ENCODE results near the gene URB2. TPM values are rescaled to one million over a fixed set of nuclear protein-coding genes. Genes with fewer than 3 reads are reported as not detected.

The URB2 gene
- total RNA-seq, 1 donor from 2014 or later: 10.3 TPM

DNA sequence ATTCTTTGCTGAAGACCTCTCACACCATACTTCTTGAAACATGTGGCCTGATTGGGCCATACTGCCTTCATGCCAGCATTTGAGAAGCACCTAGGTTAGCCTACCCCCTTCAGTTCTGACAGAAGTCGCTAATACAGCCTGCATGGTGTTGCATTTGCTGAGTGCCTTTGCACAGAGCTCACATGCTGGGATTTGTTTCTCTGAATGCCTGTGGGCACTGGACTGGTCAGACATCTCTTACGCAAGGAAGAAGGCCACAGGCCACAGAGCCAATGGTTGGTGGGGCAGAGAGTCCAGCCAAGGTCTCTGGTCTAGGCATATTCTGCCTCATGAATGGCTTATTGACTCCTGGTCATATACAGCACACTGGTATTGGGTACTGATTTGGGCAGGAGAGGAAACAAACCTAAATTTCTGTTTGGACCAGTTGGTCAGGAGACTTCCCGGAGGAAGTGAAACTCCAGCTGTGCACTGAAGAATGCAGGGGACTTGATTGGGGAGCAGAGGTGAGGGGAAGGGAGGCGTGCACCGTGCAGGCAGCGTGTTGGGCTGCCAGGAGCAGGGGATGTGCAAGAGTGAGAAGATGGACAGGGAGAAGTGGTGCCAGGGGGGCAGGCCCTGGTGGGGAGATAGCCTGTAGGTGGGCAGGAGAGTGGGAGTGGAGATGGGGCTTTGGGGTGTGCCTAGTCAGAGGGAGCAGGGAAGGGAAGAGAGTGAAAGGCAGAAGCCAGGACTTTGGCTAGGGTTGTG is 18.1 kb downstream of the URB2 start:
- DNase-seq (ENCODE audit: extremely low read depth, low read depth, low spot score): no peak

DNA sequence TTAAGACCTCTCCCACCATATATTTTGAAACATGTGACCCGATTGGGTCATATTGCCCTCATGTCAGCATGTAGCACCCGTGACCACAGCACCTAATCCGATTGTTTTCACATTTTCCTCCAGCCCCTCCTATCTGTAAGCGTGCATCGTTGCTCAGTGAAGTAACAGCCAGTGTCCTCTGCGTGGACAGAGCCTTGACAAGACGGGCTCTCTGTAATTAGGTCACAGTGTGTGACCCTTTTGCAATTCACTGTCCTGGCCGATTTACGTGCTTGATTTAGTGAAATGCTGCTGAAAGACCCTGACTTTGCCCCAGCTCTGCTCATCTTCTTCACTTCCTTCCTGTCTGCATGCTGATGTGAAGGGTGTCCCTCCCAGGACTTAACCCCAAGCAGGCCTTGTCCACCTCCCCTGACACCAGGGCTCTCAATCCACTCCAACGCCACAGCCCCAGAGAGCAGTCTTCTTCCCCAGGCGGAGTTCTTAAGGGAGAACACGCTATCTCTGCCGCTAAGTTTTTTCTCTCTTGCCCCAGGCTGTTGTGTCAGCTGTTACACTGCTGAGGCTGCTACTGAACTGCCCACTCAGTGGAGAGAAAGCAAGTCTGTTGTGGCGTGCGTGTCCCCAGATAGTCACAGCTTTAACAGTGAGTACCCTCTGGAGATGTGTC is 19.4 kb downstream of the URB2 start:
- no peak for DNase-seq (ENCODE audit: extremely low read depth, low read depth, low spot score)

DNA sequence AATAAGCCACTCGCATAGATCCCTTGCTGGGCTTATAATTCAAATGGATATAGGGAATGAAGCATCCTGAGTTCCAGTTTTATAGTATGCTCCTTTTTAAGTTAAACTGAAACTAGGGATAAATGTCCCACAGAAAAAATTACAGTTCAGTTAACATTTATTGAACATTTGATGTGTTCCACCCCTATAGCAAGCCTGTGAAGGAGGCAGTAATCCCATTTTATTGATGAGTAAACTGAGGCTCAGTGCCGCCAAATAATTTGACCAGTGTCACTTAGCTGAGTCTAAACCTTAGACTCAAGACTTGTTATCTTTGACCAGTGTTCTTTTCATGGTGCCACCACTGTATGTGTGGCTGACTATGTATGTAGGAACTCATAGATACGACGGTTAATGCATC is 22.4 kb downstream of the URB2 start:
- DNase-seq (ENCODE audit: extremely low read depth, low read depth, low spot score): no peak

DNA sequence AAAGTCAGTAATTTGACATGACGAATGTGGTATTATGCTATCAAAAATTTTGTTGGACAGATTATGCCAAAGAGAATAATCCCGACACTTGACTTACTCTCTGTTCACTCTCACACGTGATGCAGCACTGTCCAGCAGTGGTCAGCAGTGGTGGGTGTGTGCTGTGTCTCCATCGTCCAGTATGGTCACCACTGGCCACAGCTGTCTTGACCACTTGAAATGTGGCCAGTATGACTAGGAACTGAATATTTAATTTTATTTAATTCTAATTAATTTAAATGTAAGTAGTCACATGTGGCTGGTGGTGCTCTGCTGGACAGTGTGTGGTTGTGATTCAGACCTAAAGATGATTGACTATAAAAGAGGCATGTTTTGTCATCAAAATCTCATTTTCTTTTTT is 24.0 kb downstream of the URB2 start:
- DNase-seq (ENCODE audit: extremely low read depth, low read depth, low spot score): no peak

DNA sequence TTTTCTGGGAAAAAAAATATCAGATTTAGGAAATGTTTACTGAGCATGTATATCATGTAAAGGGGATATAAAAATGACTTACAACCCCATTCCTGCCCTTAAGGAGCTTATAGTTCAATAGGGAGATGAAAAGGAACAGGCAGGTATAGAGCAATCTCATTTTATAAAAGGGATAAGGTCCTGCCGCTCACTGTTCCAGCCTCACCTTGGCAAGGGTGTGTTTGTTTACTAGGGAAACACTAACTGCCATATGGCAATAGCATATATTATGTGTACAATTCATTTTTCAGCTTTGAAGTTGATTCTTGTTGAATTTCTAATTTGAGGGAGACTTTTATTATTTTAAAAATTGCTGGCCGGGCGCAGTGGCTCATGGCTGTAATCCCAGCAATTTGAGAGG is 25.5 kb downstream of the URB2 start:
- no peak for DNase-seq (ENCODE audit: extremely low read depth, low read depth, low spot score)

DNA sequence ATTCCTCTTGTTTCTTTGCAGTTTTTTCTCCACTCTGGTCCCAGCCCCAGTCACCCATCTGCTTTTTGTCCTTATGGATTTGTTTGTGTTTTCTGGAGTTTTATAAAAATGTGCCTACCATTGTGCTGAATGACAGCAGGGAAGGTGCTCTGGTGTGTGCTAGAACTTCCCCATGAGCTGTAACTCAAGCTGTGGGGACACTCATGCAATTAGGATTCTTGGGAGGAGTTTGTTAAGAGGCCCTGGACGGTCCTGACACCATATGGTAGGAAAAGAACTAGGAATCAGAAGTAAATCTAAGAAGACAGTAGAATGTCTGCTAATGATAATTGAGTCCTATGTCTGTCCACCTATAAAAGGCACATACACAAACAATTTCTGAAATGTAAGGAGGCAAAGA is 27.4 kb downstream of the URB2 start:
- no peak for DNase-seq (ENCODE audit: extremely low read depth, low read depth, low spot score)

DNA sequence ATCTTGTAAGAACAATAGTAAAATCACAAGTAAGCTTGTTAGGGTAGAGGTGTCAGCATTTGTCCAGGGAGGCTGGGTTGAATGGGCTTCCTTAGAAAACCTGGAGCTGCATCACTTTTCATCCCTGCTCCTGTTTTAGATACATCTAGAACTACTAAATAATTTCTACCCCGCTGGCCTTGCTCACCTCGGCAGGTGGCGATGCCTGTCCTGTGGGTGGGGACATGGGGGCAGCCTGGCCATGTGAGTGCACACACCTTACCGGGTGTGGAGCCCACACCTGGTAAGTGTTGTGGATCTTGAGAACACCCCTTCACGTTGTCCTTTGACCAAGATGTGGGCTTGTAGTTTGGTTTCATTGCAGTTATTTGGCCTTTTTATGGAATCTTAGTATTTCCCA is 29.7 kb downstream of the URB2 start:
- no peak for DNase-seq (ENCODE audit: extremely low read depth, low read depth, low spot score)

DNA sequence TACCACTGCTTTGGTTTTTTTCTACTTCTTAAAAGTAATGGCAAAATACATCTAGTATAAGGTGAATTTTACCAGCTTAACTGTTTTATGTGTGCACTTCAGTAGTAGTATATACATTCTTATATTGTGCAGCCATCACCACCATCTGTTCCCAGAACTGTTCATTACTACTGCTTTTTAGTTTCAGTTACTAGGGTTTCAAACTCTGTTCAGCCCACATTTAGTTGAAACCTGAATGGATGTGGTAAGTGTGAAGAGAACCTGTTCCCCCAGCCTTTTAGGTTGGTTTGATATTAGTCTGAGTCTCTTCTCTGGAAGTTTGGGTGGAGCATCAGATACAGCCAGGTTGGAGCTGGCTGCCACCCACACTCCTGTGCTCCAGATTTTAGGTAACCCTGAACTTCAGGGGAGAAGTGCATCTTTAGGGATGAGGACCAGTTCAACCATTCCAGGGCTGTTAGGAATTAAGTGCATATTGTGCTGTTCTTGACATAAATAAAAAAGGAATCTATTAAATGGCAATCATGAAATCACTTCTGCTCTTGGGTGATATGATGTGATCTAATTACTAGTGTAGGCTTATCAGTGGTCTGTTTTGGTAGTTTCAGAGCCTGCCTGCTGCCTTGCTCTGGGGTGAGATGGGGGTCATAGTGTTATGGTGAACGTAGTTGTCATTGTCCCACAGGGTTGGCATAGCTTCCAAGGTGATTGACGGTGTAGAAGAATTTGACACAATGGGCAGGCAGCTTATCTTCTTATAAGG is 32.1 kb downstream of the URB2 start:
- DNase-seq (ENCODE audit: extremely low read depth, low read depth, low spot score): no peak

DNA sequence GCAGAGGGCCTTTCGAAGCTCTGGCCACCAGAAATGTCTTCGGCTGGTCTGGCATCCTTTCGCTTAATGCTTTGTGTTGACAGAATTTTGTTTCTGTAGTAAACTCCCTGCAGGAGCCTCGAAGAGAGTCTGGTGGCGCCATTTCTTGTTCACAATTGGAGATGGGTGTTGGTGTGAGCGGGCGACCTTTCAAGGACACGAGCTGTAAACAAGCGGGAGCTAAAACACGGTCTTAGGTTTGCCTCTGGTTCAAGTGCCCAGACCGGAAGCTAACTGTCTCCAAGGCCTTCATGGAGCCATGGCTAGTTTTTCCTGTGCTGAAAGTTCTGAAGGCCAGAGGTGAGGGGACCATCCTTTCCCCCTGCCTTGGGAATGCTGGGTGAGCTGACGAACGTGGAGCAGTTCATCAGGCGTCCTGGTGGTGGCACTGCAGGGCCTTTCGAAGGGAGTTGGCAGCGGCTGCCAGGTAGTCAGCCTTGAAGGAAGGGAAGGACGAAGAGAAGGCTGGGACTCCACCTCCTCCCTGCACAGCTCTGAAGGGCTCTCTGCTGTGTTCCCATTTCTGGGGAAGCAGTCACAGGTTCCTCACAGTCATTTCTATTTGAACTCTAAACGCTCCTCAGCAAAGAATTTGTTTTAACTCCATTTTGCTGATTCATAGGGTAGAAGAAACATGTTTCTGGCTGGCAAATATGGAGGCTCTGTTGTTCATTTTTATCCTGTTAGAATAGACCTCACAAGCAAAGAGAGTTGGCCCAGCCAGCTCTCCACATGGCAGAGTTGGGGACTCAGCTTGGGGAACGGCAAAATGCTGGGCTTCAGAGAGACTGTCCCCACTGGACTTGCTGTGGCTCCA is 35.2 kb downstream of the URB2 start:
- DNase-seq (ENCODE audit: extremely low read depth, low read depth, low spot score): no peak

DNA sequence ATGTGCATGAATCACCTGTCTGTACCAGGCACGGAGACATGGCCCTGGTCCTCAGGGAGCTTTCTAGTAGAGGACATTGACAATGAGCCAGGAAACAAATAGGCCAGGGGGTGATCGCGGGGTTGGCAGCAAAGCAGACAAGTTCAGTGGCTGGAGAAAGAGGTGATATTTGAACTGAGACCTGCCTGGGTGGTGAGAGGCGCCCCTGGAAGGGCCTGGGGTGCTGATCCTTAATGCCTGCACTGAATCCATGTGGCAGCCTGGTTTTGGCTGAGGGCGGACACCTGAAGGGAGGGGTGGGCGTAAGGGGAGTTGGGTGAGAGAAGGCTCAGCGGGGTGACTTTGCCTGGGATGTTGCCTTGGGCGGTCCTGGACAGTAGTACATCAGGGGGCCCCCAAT is 35.9 kb downstream of the URB2 start:
- DNase-seq (ENCODE audit: extremely low read depth, low read depth, low spot score): no peak

DNA sequence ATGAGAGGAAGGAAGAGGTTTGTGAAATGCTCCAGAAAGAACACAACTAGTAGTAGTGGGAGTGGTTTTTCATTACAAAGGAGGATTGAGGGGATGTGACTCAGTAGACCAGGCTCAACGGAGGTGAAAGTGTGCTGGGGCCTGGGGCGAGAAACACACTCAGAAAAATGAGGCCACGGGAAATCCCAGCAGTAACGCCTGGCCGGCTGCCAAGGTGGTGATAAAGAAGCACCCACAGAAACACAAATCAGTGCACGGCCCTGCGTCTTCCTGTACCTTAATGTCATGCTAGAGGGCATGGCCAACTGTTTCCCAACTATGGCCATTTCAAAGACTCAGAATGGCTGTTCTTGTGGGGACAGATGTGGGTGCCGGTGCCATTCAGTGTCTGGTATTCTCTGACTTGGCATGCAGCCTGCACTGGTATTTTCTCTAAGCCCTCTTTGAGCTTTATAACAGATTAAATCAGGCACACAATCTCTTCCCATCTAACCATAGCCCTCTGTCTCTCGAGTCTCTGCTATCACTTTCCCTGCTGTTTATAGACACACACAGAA is 38.2 kb downstream of the URB2 start:
- DNase-seq (ENCODE audit: extremely low read depth, low read depth, low spot score): no peak

DNA sequence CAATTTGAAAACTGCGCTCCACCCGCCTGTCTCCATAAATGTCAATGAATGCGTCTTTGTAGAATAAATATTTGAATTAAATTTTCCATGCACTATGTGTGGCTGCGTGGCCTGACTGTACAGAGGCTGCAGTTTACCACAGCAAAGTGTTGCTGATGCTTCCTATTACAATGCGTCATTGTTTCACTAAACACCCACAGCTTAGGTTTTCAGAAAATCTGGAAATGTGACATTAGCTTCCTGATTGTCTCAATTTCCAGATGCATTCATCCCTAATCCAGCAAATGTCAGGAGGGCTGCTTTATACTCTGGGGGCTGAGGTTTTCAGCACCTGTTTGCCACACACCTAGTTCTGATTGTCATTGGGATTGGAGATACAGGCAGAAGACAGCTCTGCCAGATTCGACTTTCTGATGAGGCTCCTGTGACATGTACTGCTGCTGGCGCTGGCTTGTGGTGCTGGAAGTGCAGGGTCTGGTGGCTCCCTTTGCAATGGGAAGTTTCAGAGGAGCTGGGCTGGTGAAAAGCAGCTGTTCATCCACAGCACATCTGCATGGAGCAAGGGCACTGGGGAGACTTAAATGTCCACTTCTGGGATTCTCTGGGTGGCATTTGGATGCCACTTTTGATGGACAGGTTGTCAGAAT is 40.0 kb downstream of the URB2 start:
- no peak for DNase-seq (ENCODE audit: extremely low read depth, low read depth, low spot score)

DNA sequence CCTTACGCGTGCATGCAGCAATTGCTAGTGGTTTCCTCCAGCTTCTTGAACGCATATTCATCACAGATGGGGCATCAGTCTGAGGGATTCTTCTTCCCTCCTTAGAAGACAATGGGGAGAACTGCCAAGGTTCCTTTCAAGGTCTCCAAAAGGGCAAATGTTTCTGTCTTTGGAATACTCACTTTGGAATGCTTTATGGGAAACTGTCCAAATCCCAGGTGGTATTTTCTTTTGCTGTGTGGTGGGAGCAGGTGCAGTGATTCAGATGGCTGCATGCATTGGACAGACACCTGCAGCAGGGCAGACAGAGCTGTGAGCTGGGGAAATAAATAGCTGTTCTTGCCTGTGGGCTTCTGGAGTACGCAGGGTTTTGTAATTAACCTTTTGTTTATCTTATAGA is 40.5 kb downstream of the URB2 start:
- DNase-seq (ENCODE audit: extremely low read depth, low read depth, low spot score): no peak

DNA sequence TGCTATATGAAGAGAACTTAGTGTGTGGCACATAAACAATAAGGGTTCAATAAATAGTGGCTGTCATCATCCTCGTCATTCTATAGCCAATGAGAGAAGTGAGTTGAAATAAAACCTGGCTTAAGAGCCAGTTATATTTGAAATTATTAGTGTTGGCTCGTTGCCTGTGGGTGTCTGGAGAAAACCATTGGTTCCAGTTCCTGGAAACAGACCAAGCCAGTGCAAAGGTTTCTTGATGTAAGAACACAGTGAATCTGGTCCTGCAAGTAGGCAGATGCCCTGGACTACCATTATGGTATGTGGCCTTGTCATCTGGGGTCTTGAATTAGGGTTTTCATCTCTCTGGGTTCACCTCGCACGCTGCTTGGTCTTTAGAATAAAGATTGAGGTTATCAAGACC is 43.3 kb downstream of the URB2 start:
- no peak for DNase-seq (ENCODE audit: extremely low read depth, low read depth, low spot score)

DNA sequence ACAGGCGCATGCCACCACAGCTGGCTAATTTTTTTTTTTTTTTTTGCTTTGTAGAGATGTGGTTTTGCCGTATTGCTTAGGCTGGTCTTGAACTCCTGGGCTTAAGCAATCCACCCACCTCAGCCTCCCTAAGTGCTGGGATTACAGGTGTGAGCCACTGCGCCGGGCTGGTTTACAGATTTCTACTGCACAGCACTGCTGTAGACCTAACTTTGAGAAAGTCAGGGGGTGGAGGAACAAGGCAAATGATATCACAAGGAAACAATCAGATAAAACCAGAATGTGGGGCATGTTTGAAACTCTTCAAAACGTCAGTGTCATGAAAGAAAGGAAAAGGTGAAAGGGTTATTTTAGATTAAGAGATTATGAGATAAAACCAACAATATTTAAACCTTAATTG is 45.3 kb downstream of the URB2 start:
- no peak for DNase-seq (ENCODE audit: extremely low read depth, low read depth, low spot score)

DNA sequence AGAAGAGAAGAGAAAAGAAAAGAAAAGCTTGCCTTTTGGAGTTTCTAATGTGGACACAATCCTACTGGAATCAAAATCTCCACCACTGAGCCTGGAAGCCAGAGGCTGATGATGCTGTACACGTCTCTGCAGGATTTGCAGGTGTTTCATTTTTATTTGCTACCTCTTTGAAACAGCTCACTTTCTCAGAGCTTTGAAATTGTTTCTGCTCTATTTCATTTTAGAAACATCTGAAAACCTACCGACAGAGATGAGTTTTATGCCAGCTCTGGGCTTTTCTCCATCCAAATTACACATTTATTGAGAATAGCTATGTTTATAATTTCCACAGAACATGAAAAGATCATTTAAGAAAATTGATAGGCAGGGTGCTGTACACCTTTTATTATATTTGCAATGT is 46.2 kb downstream of the URB2 start:
- DNase-seq (ENCODE audit: extremely low read depth, low read depth, low spot score): no peak

DNA sequence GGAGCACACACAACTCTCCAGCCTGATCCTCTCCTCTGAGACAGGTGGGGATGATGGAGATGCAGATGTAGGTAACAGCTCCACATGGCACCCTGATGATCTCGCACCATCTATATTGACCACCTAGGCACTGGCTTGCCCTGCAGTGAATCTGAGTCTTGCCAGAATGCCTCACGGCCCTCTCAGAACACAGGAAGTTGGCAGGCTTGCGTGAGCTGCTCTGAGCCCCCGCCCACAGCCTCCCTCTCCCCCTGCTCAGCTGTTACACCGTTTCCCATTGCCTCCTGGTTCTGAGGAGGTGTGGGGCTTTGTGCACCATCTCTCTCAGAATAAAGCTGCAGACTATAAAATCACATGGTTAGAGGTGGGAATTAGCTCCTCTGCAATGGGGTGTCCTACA is 48.0 kb downstream of the URB2 start:
- no peak for DNase-seq (ENCODE audit: extremely low read depth, low read depth, low spot score)

DNA sequence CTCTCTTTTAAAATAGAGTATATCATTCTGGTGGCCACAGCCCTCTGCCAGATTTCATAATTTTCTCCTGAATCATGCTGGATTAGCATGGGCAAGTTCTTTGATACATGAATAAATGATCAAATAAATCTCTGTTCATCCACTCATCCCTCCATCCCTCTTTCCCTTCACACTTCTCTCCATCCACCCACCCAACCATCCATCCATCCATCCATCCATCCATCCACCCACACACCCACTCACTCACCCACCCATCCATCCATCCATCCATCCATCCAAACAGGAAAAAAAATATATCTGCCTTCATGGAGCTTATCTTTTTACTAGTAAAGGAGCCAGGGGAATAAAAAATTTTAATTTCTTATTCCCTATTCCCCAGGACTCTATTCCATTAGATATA is 49.3 kb downstream of the URB2 start:
- DNase-seq (ENCODE audit: extremely low read depth, low read depth, low spot score): no peak

DNA sequence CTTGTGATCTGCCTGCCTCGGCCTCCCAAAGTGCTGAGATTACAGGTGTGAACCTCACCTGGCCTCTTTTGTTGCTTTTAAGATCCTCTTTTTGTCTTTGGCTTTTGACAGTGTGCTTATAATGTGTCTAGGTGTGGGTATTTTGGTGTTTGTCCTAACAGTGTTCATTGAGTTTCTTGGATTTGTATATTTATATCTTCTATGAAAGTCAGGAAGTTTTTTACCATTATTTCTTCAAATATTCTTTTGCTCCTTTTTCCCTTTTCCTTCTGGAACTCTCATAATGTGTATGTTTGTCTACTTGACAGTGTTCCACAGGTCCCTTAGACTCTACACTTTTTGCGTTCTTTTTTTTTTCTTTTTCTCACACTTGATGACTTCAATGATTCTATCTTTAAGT is 59.1 kb downstream of the URB2 start:
- no peak for DNase-seq (ENCODE audit: extremely low read depth, low read depth, low spot score)

DNA sequence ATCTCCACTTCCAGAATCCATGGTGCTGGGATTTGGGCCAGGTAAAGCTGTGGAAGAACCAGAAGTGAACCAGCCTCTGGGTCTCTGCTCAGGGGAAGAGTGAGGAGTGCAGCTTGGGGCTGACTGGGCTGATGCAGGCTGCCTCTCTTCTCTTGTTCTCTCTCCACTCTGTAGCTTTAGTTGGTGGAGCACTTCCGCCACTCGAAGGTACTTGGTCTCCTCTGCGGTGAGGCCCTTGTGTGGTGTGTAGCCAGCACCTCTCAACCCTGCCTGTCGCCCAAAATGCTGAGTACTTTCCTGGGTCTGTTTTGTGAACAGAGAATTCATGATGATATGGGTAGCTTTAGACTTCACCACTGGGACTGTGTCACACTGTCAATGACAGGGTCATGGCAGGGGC is 63.2 kb downstream of the URB2 start:
- DNase-seq (ENCODE audit: extremely low read depth, low read depth, low spot score): no peak
